Stimulated activated CD4-positive, alpha-beta T cell treated with anti-CD3 and anti-CD28 coated beads, TNF-alpha, amount 100 ng/mL, for 48 hours (primary cell): ENCODE data around the gene XPNPEP2.
"Not testable (repeated sequence)": the region's sequence is repeated elsewhere in the genome, so short reads cannot be mapped to it uniquely, and the experiment has no call there.

Source experiments
- DNase-seq, 3 donors: peaks; one replicate each; pipeline ENCODE4 v3.0.0-alpha.2; 2020; ENCODE audit warnings: low read depth in 3 of 3

XPNPEP2 gene

DNA sequence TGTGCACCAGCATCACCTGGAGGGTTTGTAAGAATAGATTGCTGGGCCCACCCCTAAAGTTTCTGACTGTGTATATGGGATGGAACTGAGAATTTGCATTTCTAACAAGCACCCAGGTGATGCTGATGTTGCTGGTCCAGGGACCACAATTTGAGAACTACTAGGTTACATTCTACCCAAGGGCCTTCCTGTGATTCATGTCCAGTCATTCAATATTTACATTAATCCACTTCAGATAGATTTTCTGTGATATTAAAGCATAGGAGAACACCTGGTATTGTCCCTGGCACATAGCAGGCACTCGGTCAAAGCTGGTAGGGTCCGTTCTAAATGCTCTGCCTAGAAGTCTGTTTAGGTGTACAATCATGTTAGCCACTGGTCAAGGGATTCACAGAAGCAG is 19.5 kb upstream of the XPNPEP2 start:
- DNase-seq, result no peak

GRCh38 chrX:129719931-129720530 is 18.7 kb upstream of the XPNPEP2 start:
- DNase-seq, result no peak

GRCh38 chrX:129720741-129721140 is 18.0 kb upstream of the XPNPEP2 start:
- DNase-seq, result no peak

- DNase-seq, result no peak
These were observed 17.4 kb upstream of the XPNPEP2 start for GRCh38 chrX:129721414-129721813.

- no peak for DNase-seq
These were observed 16.9 kb upstream of the XPNPEP2 start for GRCh38 chrX:129721870-129722269.

DNA sequence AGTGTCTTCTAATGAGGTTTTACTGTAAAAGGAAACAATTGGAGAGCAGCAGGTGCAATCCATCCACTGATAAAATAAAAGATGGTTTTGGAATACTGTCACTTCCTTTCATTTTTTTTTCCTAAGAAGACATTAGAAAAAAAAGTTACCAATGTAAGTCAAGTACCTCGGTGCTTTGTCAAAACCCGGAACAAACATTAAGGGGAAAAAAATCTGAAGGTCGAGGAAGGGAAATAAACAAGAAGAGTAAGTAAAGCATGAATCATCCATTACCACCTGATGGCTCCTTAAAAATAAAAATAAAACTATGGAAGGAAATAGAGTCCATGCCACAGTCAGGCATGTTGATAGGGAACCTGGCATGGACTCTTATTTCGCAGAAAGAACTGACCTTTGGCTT is 15.3 kb upstream of the XPNPEP2 start:
- DNase-seq, result no peak

GRCh38 chrX:129724754-129725153 is 14.0 kb upstream of the XPNPEP2 start:
- no peak for DNase-seq

GRCh38 chrX:129726307-129727111 is 12.3 kb upstream of the XPNPEP2 start:
- peak in 1 of 3 donors; percentile 43 for DNase-seq

DNA sequence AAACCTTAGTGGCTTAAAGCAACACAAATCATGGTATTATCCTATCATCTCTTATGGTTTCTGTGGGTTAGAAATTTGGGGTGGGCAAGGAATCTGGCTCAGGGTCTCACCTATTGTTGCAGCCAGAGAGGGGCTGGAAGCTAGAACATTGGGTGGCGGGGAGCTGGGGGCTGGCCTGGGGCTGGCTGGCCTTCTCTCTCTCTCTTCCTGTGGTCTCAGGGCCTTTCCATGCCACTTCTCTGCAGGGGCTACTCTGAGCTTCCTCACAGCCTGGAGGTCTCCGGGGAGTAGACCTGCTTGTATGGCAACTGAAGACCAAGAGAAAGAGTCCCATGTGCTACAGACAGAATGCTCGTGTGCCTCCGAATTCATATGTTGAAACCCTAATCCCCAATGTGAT is 10.7 kb upstream of the XPNPEP2 start:
- DNase-seq, result no peak

DNA sequence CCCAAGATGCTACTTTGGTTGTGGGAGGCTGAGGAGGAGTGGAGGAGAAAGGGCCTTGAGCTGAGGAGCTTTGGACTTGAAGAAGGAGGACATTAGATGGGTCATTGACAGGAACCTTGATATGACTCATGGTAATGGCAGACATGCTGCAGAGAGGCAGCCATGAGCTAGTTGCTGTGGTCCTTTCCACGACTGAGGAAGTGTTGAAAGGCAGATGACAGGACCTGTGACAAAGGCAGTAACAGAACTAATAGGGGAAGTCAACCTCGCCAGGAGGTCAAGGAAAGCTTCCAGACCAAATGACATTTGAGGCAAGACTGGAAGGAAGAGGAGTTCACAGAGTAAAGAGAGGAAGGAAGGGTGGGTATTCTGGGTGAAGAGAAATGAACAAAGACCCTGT is 7.6 kb upstream of the XPNPEP2 start:
- no peak for DNase-seq

DNA sequence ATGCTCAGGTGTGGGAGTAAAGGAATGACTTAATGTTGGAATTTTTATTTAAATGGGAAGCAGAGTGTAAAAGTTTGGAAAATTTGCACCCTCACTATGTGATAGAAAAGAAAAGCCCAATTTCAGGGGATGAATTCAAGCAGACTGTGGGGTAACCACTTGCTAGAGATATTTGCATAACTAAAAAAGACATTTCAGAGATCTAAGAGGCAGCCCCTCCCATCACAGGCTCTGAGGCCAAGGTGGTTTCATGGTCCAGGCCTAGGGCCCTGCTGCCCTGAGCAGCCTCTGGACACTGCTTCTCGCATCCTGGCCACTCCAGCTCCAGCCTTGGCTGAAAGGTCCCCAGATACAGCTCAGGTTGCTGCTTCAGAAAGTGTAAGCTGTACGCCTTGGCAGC is 5.9 kb upstream of the XPNPEP2 start:
- no peak for DNase-seq

GRCh38 chrX:129733335-129733734 is 5.4 kb upstream of the XPNPEP2 start:
- no peak for DNase-seq

DNA sequence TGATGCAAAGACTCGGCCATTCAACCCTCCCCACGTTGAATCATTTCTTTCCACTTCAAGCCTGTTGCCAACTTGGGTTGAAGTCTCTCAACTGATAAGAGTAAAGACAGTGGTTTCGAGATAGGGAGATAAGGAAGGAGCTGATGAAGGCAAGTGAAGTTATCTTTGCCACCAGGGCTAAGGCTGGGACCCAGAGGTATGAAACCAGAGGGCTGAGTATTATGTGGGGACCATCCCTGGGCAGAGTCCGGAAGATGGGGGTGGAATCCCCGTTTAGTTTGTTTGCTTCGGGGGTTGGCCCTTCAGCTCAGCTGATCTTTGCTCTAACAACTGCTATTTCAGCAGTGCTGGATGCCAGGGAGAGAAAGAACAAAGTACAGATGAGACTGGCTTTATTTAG is 2.3 kb upstream of the XPNPEP2 start:
- no peak for DNase-seq

- DNase-seq, result no peak
These were observed 863 bp upstream of the XPNPEP2 start for GRCh38 chrX:129737916-129738315.

DNA sequence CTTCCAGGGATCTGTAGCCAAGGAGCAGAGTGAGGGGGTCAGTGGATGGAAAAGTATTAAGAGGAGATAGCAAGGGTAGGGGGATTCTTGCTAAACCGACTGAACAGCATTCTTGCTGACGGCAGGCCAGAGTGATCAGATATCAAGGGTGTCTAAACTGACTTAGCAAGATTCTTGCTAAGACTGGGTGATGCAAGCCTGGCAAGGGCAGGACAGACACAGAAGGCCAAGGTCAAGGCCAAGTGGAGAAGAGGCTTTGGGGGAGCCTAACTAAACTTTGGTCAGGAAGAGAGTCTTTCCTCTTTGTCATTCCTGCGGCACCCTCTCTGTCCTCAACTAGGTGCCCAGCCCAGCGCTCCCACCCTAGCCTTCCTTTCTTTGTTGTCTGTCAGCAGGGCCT is 799 bp downstream of the XPNPEP2 start:
- DNase-seq, result no peak

GRCh38 chrX:129741880-129742758 is 3.3 kb downstream of the XPNPEP2 start:
- DNase-seq, result no peak

GRCh38 chrX:129742759-129743152 is 4.0 kb downstream of the XPNPEP2 start:
- not testable (repeated sequence) for DNase-seq

GRCh38 chrX:129743821-129744220 is 5.0 kb downstream of the XPNPEP2 start:
- no peak for DNase-seq

DNA sequence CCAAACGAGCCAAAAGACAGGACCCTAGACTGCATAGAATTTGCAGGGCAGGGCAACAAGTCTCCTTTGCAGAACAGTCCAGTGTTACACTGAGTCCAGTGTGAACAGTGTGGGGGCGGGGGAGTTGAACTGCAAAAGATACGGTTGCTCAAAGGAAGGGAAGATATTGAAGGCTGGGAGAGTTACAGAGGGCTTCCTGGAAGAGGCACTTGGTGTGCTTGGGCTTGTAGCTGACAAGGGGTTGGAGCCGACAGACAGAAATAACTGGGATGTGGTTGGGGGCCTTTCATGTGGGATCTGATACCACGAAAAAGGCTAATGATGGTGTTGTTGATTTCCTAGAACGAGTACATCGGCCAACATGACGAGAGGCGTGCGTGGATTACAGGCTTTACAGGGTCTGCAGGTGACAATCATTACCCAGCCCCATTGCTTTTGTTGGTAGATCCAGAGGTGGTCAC is 6.1 kb downstream of the XPNPEP2 start:
- DNase-seq, result no peak

DNA sequence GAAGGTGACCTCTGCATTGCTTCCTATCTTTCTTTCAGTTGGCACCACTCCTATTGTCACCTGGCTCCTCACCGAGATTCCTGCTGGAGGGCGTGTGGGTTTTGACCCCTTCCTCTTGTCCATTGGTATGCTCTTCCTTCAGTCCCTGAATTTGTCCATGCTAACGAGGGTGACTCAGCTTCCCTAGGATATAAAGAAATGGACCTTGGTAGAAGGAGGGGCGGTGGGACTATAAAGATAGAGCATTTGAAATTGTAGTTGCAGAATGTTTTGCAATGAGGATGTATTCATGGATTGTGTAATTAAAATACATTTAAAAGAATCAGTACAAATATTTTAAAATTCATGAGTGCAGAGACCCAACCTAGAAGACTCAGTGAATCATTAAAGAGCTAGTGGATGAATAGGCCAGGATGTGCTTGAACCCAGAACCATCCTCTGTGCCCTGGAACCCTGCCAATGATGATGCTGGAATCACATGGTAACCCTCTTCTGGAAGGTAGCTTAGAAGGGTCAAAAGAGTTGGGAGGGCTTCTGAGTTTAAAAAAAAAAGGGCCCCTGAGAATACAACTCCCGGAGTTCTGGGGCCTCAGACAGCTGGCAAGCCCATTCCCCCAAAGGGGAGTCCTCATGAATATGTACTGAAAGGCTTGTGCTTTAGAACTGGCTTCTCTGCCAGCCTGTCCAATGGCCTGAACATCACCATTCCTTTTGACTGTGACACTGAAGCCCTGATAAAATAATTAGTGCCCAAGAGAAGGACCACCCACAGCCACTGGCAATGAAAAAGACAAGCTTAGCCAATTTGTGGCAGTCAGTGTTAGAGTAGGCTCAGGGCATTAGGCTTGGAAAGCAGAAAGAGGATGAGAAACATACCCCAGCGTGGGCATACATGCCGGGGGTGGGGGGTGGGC is 8.0 kb downstream of the XPNPEP2 start:
- no peak for DNase-seq

DNA sequence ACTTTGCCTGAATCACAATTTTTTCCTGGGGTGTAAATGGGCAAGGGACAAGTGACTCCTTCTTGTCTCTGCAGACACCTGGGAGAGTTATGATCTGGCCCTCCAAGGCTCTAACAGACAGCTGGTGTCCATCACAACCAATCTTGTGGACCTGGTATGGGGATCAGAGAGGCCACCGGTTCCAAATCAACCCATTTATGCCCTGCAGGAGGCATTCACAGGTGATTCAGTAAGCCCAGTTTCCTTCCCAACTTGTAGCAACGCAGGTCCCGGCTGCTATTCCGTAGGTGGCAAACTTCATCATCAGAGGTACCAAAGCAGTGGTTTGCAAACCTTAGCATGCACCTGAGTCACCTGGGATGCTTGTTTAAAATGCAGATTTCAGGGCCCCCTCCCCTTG is 8.8 kb downstream of the XPNPEP2 start:
- no peak for DNase-seq
